IMR-90 (cell line): ENCODE data around the gene HLA-DMB. TPM values are rescaled to one million over a fixed set of nuclear protein-coding genes. Genes with fewer than 3 reads are reported as not detected.

Experiments
- ATAC-seq: fragments of 200-7000 bp; cut with Tn5 transposase; 2 replicates; pipeline ENCODE4 v1.9.1; 2020; ENCODE audit warnings: low read depth, mild to moderate bottlenecking, moderate library complexity
- BruUV-seq: library from RNA; stranded (reverse); fragments of 400-500 nt; replicated peaks from 2 replicates; lab custom pipeline; 2021; lab: Mats Ljungman, UMichigan
- CTCF ChIA-PET: fragments of 300-600 bp; formaldehyde crosslinking; extraction: SDS; loops from one replicate; lab custom pipeline; 2021; ENCODE audit warnings: antibody characterized with exemption; lab: Yijun Ruan, JAX
- POLR2A ChIA-PET: fragments of 300-600 bp; sonication (Branson Sonifier 250); formaldehyde crosslinking; loops from one replicate; lab custom pipeline; 2022; ENCODE audit warnings: antibody characterized with exemption; ENCODE audit not compliant: unreplicated experiment; lab: Charles Lee
- DNase-seq: peaks from one replicate; pipeline ENCODE4 v3.0.0; 2013
- H2AFZ ChIP-seq: replicated peaks from 2 replicates; pipeline ENCODE3; 2013; ENCODE audit warnings: low read length, mild to moderate bottlenecking; ENCODE audit not compliant: poor library complexity
- H2AK5ac ChIP-seq: 2 replicates; pipeline ENCODE4 v1.6.1; 2013; ENCODE audit warnings: low read depth, low read length, inconsistent platforms
- H2AK9ac ChIP-seq: replicated peaks from 2 replicates; pipeline ENCODE3; 2013; ENCODE audit warnings: mild to moderate bottlenecking, low read depth, low read length, moderate library complexity; ENCODE audit not compliant: poor library complexity
- H2BK120ac ChIP-seq: 2 replicates; pipeline ENCODE4 v1.6.1; 2013; ENCODE audit warnings: low read depth, low read length, inconsistent platforms
- H2BK15ac ChIP-seq: 3 replicates; pipeline ENCODE4 v1.6.1; 2013; ENCODE audit warnings: low read depth, low read length, inconsistent platforms
- H2BK20ac ChIP-seq: 2 replicates; pipeline ENCODE4 v1.6.1; 2013; ENCODE audit warnings: low read depth, mild to moderate bottlenecking, inconsistent platforms, low read length, moderate library complexity
- H2BK5ac ChIP-seq: 2 replicates; pipeline ENCODE4 v1.6.1; 2013; ENCODE audit warnings: mild to moderate bottlenecking, low read depth, low read length, inconsistent platforms; ENCODE audit not compliant: poor library complexity, severe bottlenecking
- H3K14ac ChIP-seq: replicated peaks from 2 replicates; pipeline ENCODE4 v1.6.1; 2013; ENCODE audit warnings: low read depth, low read length, inconsistent platforms
- H3K18ac ChIP-seq: 2 replicates; pipeline ENCODE4 v1.6.1; 2013; ENCODE audit warnings: low read depth, low read length, control low read depth
- H3K23ac ChIP-seq: 2 replicates; pipeline ENCODE4 v1.6.1; 2013; ENCODE audit warnings: low read depth, low read length, inconsistent platforms
- H3K27ac ChIP-seq: 2 replicates; pipeline ENCODE4 v1.5.1; 2013; ENCODE audit warnings: mild to moderate bottlenecking, control low read depth, low read length; ENCODE audit not compliant: insufficient read depth
- H3K27me3 ChIP-seq: 2 replicates; pipeline ENCODE4 v1.6.1; 2013; ENCODE audit warnings: low read length; ENCODE audit not compliant: control insufficient read depth, insufficient read depth
- H3K36me3 ChIP-seq: 2 replicates; pipeline ENCODE4 v1.6.1; 2013; ENCODE audit warnings: low read length, mixed read lengths; ENCODE audit not compliant: control insufficient read depth, insufficient read depth
- H3K4ac ChIP-seq: 2 replicates; pipeline ENCODE4 v1.6.1; 2013; ENCODE audit warnings: low read depth, low read length, inconsistent platforms
- H3K4me1 ChIP-seq: 2 replicates; pipeline ENCODE4 v1.6.1; 2013; ENCODE audit warnings: low read length, mixed read lengths; ENCODE audit not compliant: control insufficient read depth, insufficient read depth
- H3K4me2 ChIP-seq: 2 replicates; pipeline ENCODE4 v1.6.1; 2013; ENCODE audit warnings: low read depth, mild to moderate bottlenecking, control low read depth, low read length, moderate library complexity
- H3K4me3 ChIP-seq: 2 replicates; pipeline ENCODE4 v1.5.1; 2013; ENCODE audit warnings: low read depth, mild to moderate bottlenecking, control low read depth, low read length, moderate library complexity; ENCODE audit not compliant: insufficient read depth
- H3K56ac ChIP-seq: 2 replicates; pipeline ENCODE4 v1.6.1; 2013; ENCODE audit warnings: low read length, inconsistent platforms; ENCODE audit not compliant: insufficient read depth; ENCODE audit errors: extremely low read depth
- H3K79me1 ChIP-seq, 2 experiments: 2 replicates each; pipeline ENCODE4 v1.6.1; 2013; ENCODE audit warnings: low read length in 2 of 2, inconsistent platforms in 1 of 2, low read depth in 1 of 2
- H3K9ac ChIP-seq: 2 replicates; pipeline ENCODE4 v1.6.1; 2013; ENCODE audit warnings: low read depth, low read length, control low read depth
- H3K9me1 ChIP-seq: 2 replicates; pipeline ENCODE4 v1.6.1; 2013; ENCODE audit warnings: low read length, inconsistent platforms; ENCODE audit not compliant: insufficient read depth
- H3K9me3 ChIP-seq: 2 replicates; pipeline ENCODE4 v1.6.1; 2013; ENCODE audit warnings: low read length; ENCODE audit not compliant: control insufficient read depth, insufficient read depth
- H4K20me1 ChIP-seq: 2 replicates; pipeline ENCODE4 v1.6.1; 2013; ENCODE audit warnings: low read length, inconsistent platforms; ENCODE audit not compliant: insufficient read depth
- H4K5ac ChIP-seq: 2 replicates; pipeline ENCODE4 v1.6.1; 2013; ENCODE audit warnings: mild to moderate bottlenecking, low read depth, low read length, control low read depth
- H4K8ac ChIP-seq, 2 experiments: 2 replicates each; pipeline ENCODE4 v1.6.1; 2013; ENCODE audit warnings: low read depth in 2 of 2, low read length in 2 of 2, control low read depth in 1 of 2, inconsistent platforms in 1 of 2
- H4K91ac ChIP-seq: 2 replicates; pipeline ENCODE4 v1.6.1; 2013; ENCODE audit warnings: low read depth, low read length, inconsistent platforms; ENCODE audit not compliant: insufficient read depth
- BHLHE40 ChIP-seq: fragments of 150-350 bp; IDR thresholded peaks from 2 replicates; pipeline ENCODE4 v1.6.1; 2016; ENCODE audit warnings: mild to moderate bottlenecking, low read depth, low read length
- CEBPB ChIP-seq: IDR thresholded peaks from 2 replicates; pipeline ENCODE4 v1.6.1; 2012; ENCODE audit warnings: low read depth, low read length, improper control_type of control experiment
- CHD1 ChIP-seq: IDR thresholded peaks from 2 replicates; pipeline ENCODE4 v1.6.1; 2012; ENCODE audit warnings: low read depth, low read length, improper control_type of control experiment
- FOS ChIP-seq: fragments of 150-350 bp; IDR thresholded peaks from 2 replicates; pipeline ENCODE4 v1.6.1; 2016; ENCODE audit warnings: low read depth, low read length
- MAFK ChIP-seq: IDR thresholded peaks from 2 replicates; pipeline ENCODE4 v1.6.1; 2012; ENCODE audit warnings: low read depth, low read length, improper control_type of control experiment
- MAZ ChIP-seq: IDR thresholded peaks from 2 replicates; pipeline ENCODE4 v1.6.1; 2012; ENCODE audit warnings: low read depth, mild to moderate bottlenecking, low read length, improper control_type of control experiment, moderate library complexity, borderline replicate concordance
- MXI1 ChIP-seq: IDR thresholded peaks from 2 replicates; pipeline ENCODE4 v1.6.1; 2012; ENCODE audit warnings: low read depth, mild to moderate bottlenecking, low read length, moderate library complexity, borderline replicate concordance
- NFE2L2 ChIP-seq: fragments of 150-350 bp; IDR thresholded peaks from 2 replicates; pipeline ENCODE4 v1.6.1; 2016; ENCODE audit warnings: low read depth, mild to moderate bottlenecking, low read length
- POLR2A ChIP-seq: IDR thresholded peaks from 2 replicates; pipeline ENCODE4 v1.6.1; 2012; ENCODE audit warnings: mild to moderate bottlenecking, low read depth, low read length
- RAD21 ChIP-seq: IDR thresholded peaks from 2 replicates; pipeline ENCODE4 v1.6.1; 2012; ENCODE audit warnings: low read length, improper control_type of control experiment
- RCOR1 ChIP-seq: IDR thresholded peaks from 2 replicates; pipeline ENCODE4 v1.6.1; 2012; ENCODE audit warnings: mild to moderate bottlenecking, low read length, improper control_type of control experiment; ENCODE audit not compliant: insufficient replicate concordance
- RFX5 ChIP-seq: IDR thresholded peaks from 2 replicates; pipeline ENCODE4 v1.8.0; 2012; ENCODE audit warnings: low read depth, mild to moderate bottlenecking, low read length, moderate library complexity
- SMC3 ChIP-seq: fragments of 150-350 bp; IDR thresholded peaks from 2 replicates; pipeline ENCODE4 v1.6.1; 2016; ENCODE audit warnings: low read depth, mild to moderate bottlenecking, antibody characterized with exemption, low read length, moderate library complexity
- WGBS, 2 experiments: methylation state at CpG; one replicate each; pipeline versions ENCODE4 v1.1.5 to v1.1.7; 2013; ENCODE audit warnings: missing lambda C conversion rate in 2 of 2; ENCODE audit not compliant: insufficient read length in 1 of 2; ENCODE audit errors: extremely low coverage in 2 of 2; 5-methylcytosine and 5-hydroxymethylcytosine counted together
- dilution Hi-C: fragments of 300-500 bp; cut with HindIII; formaldehyde crosslinking; loops from one replicate; pipeline ENCODE4 v1.14.3; 2018; ENCODE audit warnings: low sequenced_read_pairs; ENCODE audit not compliant: unreplicated experiment
- in situ Hi-C: fragments of 300-500 bp; cut with MboI; formaldehyde crosslinking; loops from 3 replicates; pipeline ENCODE4 v1.14.3; 2019; ENCODE audit warnings: low sequenced_read_pairs, inconsistent platforms, mixed read lengths
- intact Hi-C: fragments of 100-400 bp; cut with micrococcal nuclease; formaldehyde crosslinking; loops from 2 replicates; pipeline ENCODE4 v1.10.0; 2022
- polyA plus RNA-seq, 3 experiments: library from polyadenylated mRNA; depleted of rRNA; stranded (reverse); fragments of >200 nt; gene quantifications; 2 replicates each; pipeline ENCODE4 v1.2.3, GENCODE V29; 2012; ENCODE audit warnings: low replicate concordance in 1 of 3
- total RNA-seq: library from RNA; depleted of rRNA; stranded (reverse); fragments of >200 nt; gene quantifications from 2 replicates; pipeline ENCODE4 v1.2.3, GENCODE V29; 2012
- TF ChIP-seq, protein P1 (sequence below): fragments of 150-350 bp; IDR thresholded peaks from 2 replicates; pipeline ENCODE4 v1.6.1; 2016; ENCODE audit warnings: low read depth, mild to moderate bottlenecking, low read length, moderate library complexity, borderline replicate concordance
- TF ChIP-seq, protein P2 (sequence below): conservative IDR thresholded peaks from 2 replicates; pipeline ENCODE4 v1.5.1; 2012; ENCODE audit warnings: mild to moderate bottlenecking, low read depth, low read length, improper control_type of control experiment

HLA-DMB gene
- total and polyA plus RNA-seq, 2 of the 4 experiments (the other 2 are of a cell fraction) = 0.18 to 0.19 TPM

- Histone ChIP-seq H3K4me2 (no peak overlapping the region), H2BK20ac (no peak overlapping the region), H2BK15ac (no peak overlapping the region), H3K18ac (no peak overlapping the region), H3K27me3 (no peaks in the 10 kb centered on the region), H4K91ac (no peak overlapping the region), H3K9ac (no peak overlapping the region), H3K9me1 (peaks cover 14% of the 10 kb centered on the region), H2AK5ac (no peak overlapping the region), H2AFZ (no peak overlapping the region), H3K14ac (no peak overlapping the region), H3K4me3 (no peak overlapping the region), H3K23ac (peak overlapping the region; percentile 37; the same call in 1 of the 2 replicates), H2BK5ac (no peak overlapping the region), H3K56ac (no peak overlapping the region), H3K9me3 (no peaks in the 10 kb centered on the region), H3K4me1 (peaks cover 6% of the 10 kb centered on the region; the same call in 1 of the 2 replicates), H2BK120ac (no peak overlapping the region), H4K8ac (no peak overlapping the region), H3K79me1 (peaks cover 42 to 50% of the 10 kb centered on the region in 2 experiments), H3K4ac (no peak overlapping the region), H4K5ac (no peak overlapping the region), H2AK9ac (no peak overlapping the region), H3K27ac (no peak overlapping the region), H4K20me1 (peaks cover 97% of the 10 kb centered on the region), H3K36me3 (peaks cover 57% of the 10 kb centered on the region)
- WGBS, 2 experiments = 100% methylated on average over 3 of the region's 12 CpGs; no CpG with 5 or more reads in 1 of the 2 experiments
- CTCF ChIA-PET = no interaction called here
- in situ Hi-C loops = loop anchor here (5.0 kb wide), 1 partner anchor 43 kb away; no protein-coding TSS in a partner anchor
- ATAC-seq (no peak), DNase-seq (no peak)
- POLR2A ChIA-PET = interaction anchor here (0.5 kb wide), 1 partner anchor 141 kb away, joined by 5 read pairs; the partner anchor contains the start of gene TAP2
- intact Hi-C loops = no loop called here
- no TSS peak for BruUV-seq
- dilution Hi-C loops = no loop called here
- TF ChIP-seq POLR2A (no peak), RCOR1 (no peak), MAZ (no peak), CHD1 (no peak), MXI1 (no peak), RFX5 (no peak), MAFK (no peak), FOS (no peak), SMC3 (no peak), RAD21 (no peak), CEBPB (no peak), BHLHE40 (no peak), NFE2L2 (no peak)
- TF ChIP-seq, protein P1, sequence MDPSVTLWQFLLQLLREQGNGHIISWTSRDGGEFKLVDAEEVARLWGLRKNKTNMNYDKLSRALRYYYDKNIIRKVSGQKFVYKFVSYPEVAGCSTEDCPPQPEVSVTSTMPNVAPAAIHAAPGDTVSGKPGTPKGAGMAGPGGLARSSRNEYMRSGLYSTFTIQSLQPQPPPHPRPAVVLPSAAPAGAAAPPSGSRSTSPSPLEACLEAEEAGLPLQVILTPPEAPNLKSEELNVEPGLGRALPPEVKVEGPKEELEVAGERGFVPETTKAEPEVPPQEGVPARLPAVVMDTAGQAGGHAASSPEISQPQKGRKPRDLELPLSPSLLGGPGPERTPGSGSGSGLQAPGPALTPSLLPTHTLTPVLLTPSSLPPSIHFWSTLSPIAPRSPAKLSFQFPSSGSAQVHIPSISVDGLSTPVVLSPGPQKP = no peak
- TF ChIP-seq, protein P2, sequence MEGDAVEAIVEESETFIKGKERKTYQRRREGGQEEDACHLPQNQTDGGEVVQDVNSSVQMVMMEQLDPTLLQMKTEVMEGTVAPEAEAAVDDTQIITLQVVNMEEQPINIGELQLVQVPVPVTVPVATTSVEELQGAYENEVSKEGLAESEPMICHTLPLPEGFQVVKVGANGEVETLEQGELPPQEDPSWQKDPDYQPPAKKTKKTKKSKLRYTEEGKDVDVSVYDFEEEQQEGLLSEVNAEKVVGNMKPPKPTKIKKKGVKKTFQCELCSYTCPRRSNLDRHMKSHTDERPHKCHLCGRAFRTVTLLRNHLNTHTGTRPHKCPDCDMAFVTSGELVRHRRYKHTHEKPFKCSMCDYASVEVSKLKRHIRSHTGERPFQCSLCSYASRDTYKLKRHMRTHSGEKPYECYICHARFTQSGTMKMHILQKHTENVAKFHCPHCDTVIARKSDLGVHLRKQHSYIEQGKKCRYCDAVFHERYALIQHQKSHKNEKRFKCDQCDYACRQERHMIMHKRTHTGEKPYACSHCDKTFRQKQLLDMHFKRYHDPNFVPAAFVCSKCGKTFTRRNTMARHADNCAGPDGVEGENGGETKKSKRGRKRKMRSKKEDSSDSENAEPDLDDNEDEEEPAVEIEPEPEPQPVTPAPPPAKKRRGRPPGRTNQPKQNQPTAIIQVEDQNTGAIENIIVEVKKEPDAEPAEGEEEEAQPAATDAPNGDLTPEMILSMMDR = no peak
Measured at GRCh38 chr6:32979720-32980487, 39.1 kb upstream of the HLA-DMB start.
